Left lung (tissue), 10 donors: ENCODE data around the gene PDZD8. TPM values are rescaled to one million over a fixed set of nuclear protein-coding genes. Genes with fewer than 3 reads are reported as not detected.

Source experiments
- ATAC-seq: fragments of 200-7000 bp; cut with Tn5 transposase; one replicate; pipeline ENCODE4 v1.9.1; 2020; ENCODE audit warnings: moderate library complexity
- DNase-seq, 4 donors: peaks; one replicate each; pipeline ENCODE4 v3.0.0-alpha.2; 2013 to 2020
- H3K27ac ChIP-seq, 2 donors: fragments of 200-600 bp; sonication (generic) in 1 of 2; one replicate each; pipeline versions ENCODE4 v1.5.0 to v1.8.0; 2020 to 2021
- H3K27me3 ChIP-seq, 2 donors: fragments of 200-600 bp; sonication (generic) in 1 of 2; one replicate each; pipeline versions ENCODE4 v1.5.0 to v1.8.0; 2020 to 2021
- H3K36me3 ChIP-seq, 2 donors: fragments of 200-600 bp; sonication (generic) in 1 of 2; one replicate each; pipeline versions ENCODE4 v1.5.0 to v1.8.0; 2020 to 2021
- H3K4me1 ChIP-seq, 2 donors: fragments of 200-600 bp; one replicate each; pipeline ENCODE4 v1.8.0; 2021
- H3K4me3 ChIP-seq, 2 donors: fragments of 200-600 bp; sonication (generic) in 1 of 2; one replicate each; pipeline versions ENCODE4 v1.5.0 to v1.8.0; 2020 to 2021; ENCODE audit warnings: mild to moderate bottlenecking in 1 of 2
- H3K9me3 ChIP-seq, 2 donors: fragments of 200-600 bp; sonication (generic) in 1 of 2; one replicate each; pipeline versions ENCODE4 v1.5.0 to v1.8.0; 2020 to 2021
- intact Hi-C, 2 donors: fragments of 100-400 bp; cut with DNase I; formaldehyde crosslinking; loops; one replicate each; pipeline versions ENCODE4 v1.11.2 to v1.14.2; 2022
- polyA plus RNA-seq, 6 donors: library from polyadenylated mRNA; unstranded; fragments of 120-200 nt; gene quantifications; one replicate each; pipeline ENCODE4 v1.2.1, GENCODE V29; 2013; ENCODE audit not compliant: insufficient read length in 6 of 6
- total RNA-seq, 2 donors: library from RNA; stranded (reverse); fragmentation: NEBNext Ultra II Directional; extraction: Animal tissue kit (Norgen Biotek cat#: 25700); gene quantifications; one replicate each; pipeline ENCODE4 v1.2.1, GENCODE V29; 2021
- TF ChIP-seq, protein P1 (sequence below), 2 donors: fragments of 200-600 bp; sonication (generic) in 1 of 2; IDR thresholded peaks; one replicate each; pipeline versions ENCODE4 v1.5.0 to v1.8.0; 2021; ENCODE audit warnings: antibody characterized with exemption in 2 of 2
- donor health status: DM: no; HTN: yes; CAD: no.
- donor health status: DM: no; HTN: no; CAD: no.

PDZD8 gene
- total and polyA plus RNA-seq, 8 donors = 24.2 to 38.2 (median 29.6) TPM

DNA sequence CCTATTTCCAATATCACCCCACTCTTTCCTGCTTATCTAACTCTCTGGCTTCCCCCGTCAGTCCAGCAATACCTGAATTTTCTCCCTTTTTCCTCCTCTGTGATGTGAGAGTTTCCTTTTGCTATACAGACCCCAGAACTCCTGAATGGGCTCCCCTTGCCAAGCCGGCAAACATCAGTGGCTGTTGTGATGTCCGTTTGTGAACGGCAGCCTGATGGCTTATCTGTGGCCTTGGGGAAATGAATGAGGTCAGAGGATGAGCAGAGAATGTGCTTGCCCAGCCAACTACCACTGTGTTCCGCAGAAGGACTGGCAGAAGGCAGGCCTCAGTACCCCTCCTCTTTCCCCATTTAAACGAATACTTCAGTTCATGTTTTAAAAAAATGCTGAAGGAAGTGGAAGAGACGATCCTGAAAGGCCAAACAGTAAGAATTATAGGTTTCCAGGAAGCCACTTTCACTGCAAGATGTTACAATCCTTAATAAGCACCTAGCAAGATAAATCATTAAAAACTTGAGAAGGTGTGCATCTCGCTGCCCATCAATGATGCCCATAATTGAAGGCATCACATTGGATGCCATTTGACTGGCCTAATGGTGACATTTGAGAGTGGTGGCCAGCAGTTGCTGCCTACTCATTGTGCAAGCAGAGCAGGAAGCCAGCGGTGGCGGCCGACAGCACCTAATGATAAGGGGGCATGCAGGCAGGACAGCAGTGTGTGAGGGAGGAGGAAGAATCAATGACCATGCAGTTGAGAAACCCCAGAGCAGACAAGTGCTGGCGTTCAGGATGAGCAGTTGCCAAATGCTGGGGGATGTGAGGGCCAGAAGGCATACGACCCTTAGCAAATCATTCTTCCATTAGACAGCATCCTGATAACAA lies 102.8 kb downstream of the PDZD8 start:
- Histone ChIP-seq H3K36me3 (no peaks in the 10 kb centered on the region), H3K4me1 (no peaks in the 10 kb centered on the region), H3K27me3 (no peaks in the 10 kb centered on the region), H3K9me3 (no peaks in the 10 kb centered on the region), H3K4me3 (no peak overlapping the region), H3K27ac (no peak overlapping the region)
- TF ChIP-seq, protein P1, sequence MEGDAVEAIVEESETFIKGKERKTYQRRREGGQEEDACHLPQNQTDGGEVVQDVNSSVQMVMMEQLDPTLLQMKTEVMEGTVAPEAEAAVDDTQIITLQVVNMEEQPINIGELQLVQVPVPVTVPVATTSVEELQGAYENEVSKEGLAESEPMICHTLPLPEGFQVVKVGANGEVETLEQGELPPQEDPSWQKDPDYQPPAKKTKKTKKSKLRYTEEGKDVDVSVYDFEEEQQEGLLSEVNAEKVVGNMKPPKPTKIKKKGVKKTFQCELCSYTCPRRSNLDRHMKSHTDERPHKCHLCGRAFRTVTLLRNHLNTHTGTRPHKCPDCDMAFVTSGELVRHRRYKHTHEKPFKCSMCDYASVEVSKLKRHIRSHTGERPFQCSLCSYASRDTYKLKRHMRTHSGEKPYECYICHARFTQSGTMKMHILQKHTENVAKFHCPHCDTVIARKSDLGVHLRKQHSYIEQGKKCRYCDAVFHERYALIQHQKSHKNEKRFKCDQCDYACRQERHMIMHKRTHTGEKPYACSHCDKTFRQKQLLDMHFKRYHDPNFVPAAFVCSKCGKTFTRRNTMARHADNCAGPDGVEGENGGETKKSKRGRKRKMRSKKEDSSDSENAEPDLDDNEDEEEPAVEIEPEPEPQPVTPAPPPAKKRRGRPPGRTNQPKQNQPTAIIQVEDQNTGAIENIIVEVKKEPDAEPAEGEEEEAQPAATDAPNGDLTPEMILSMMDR (IDR thresholded peaks at IDR 0.05) = no peak
- intact Hi-C loops = no loop called here
- ATAC-seq (no peak), DNase-seq (peak in 1 of 4 donors; percentile 80)

DNA sequence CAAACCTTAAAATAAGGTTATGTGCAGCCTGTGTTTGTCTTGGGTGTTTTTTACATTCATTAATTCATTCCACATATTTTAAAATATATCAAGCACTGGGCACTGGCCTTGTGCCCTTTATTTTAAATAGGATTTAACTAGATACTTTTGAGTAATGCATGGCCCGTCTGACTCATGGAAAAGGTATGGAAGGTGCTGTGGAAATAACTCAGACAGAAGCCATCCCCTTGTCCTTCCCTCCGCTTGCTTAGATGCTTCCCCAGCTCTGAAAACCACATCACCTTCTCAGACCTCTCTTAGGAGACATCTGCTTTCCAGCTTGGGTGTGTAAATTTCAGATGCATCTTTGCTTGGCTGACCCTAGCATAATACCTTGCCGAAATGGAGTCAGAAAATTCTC lies 103.8 kb downstream of the PDZD8 start:
- intact Hi-C loops = no loop called here
- no peak for DNase-seq

DNA sequence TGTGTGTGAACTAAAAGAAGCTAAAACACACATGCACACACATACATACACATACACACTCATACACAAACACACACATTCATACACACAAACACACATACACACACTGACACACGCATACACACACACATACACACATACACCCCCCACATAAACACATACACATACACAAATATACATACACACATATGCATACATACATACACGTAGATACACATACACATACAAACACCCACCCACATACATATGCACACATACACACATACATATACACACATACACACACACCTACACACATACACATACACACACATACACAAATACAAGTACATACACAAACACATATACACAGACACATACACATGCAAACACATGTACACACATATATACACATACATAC lies 106.3 kb downstream of the PDZD8 start:
- TF ChIP-seq, protein P1 (IDR thresholded peaks at IDR 0.05) = no peak
- ATAC-seq (no peak), DNase-seq (no peak)
- Histone ChIP-seq H3K4me3 (no peak overlapping the region), H3K4me1 (no peaks in the 10 kb centered on the region), H3K27me3 (peaks cover 0 to 3% of the 10 kb centered on the region in 2 donors), H3K36me3 (no peaks in the 10 kb centered on the region), H3K27ac (no peak overlapping the region), H3K9me3 (no peaks in the 10 kb centered on the region)
- intact Hi-C loops = no loop called here

More for the DNA sequence above, 103.8 kb downstream of the PDZD8 start:
- H3K27me3 ChIP-seq = no peaks in the 10 kb centered on the region
- H3K4me1 ChIP-seq = no peaks in the 10 kb centered on the region
- no peak for ATAC-seq
- TF ChIP-seq, protein P1 (IDR thresholded peaks at IDR 0.05) = no peak
- H3K4me3 ChIP-seq = no peak overlapping the region
- H3K27ac ChIP-seq = no peak overlapping the region
- H3K36me3 ChIP-seq = no peaks in the 10 kb centered on the region
- no peaks in the 10 kb centered on the region for H3K9me3 ChIP-seq

DNA sequence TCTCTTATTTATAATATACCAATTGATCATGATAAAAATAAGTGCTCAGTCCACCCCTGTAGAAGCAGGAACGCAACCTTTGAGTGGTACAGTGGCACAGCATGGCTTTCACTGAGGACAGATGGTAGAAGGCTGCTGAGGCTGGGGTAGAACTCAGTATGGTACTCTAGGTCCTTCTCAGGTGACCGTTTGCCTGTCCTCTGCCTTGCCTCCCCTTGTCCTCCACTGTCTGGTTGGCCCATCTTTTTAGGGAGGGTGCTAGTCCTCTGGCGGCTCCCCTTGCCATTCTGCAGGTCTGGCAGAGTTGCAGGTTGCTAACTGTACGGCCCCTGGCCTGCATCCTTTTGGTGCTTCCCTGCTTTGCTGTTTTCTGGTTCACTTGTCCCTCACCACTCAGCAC lies 107.0 kb downstream of the PDZD8 start:
- Histone ChIP-seq H3K4me1 (no peaks in the 10 kb centered on the region), H3K27ac (no peak overlapping the region), H3K4me3 (no peak overlapping the region), H3K36me3 (no peaks in the 10 kb centered on the region), H3K9me3 (no peaks in the 10 kb centered on the region), H3K27me3 (peaks cover 0 to 6% of the 10 kb centered on the region in 2 donors)
- TF ChIP-seq, protein P1 (IDR thresholded peaks at IDR 0.05) = no peak
- ATAC-seq (no peak), DNase-seq (no peak)
- intact Hi-C loops = no loop called here

DNA sequence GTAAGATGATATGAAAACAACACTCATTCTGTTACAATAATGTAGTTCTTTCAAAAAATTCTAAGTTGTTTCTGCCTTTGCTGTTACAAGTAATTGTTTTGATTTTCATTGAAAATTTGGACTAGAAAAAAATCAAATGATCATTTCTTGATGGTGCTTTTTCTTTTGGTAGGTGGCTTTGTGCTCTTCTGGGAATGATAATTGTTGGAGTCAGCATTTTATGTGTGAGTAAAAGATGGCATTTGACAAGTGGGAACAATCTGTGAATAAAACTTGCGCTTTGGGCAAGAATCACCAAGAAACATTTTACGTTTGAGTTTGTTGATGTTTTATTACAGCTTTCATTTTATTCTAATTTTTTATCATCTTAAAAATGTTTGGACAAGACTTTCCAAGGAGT lies 108.4 kb downstream of the PDZD8 start:
- DNase-seq = no peak
- Histone ChIP-seq H3K27ac (no peak overlapping the region), H3K9me3 (no peaks in the 10 kb centered on the region), H3K4me3 (no peak overlapping the region), H3K27me3 (peaks cover 0 to 21% of the 10 kb centered on the region in 2 donors), H3K36me3 (no peaks in the 10 kb centered on the region), H3K4me1 (no peaks in the 10 kb centered on the region)
- TF ChIP-seq, protein P1 (IDR thresholded peaks at IDR 0.05) = no peak
- intact Hi-C loops = no loop called here
- no peak for ATAC-seq
